NCI-H524 treated with DMSO at 0.1 percent for 48 hours (cell line): ENCODE results near the gene NOD1.
"Not testable (repeated sequence)": the region's sequence is repeated elsewhere in the genome, so short reads cannot be mapped to it uniquely, and the experiment has no call there.

Experiments
- DNase-seq: peaks from one replicate; lab custom pipeline; 2025; lab: John Stamatoyannopoulos, UW

NOD1 gene, protein sequence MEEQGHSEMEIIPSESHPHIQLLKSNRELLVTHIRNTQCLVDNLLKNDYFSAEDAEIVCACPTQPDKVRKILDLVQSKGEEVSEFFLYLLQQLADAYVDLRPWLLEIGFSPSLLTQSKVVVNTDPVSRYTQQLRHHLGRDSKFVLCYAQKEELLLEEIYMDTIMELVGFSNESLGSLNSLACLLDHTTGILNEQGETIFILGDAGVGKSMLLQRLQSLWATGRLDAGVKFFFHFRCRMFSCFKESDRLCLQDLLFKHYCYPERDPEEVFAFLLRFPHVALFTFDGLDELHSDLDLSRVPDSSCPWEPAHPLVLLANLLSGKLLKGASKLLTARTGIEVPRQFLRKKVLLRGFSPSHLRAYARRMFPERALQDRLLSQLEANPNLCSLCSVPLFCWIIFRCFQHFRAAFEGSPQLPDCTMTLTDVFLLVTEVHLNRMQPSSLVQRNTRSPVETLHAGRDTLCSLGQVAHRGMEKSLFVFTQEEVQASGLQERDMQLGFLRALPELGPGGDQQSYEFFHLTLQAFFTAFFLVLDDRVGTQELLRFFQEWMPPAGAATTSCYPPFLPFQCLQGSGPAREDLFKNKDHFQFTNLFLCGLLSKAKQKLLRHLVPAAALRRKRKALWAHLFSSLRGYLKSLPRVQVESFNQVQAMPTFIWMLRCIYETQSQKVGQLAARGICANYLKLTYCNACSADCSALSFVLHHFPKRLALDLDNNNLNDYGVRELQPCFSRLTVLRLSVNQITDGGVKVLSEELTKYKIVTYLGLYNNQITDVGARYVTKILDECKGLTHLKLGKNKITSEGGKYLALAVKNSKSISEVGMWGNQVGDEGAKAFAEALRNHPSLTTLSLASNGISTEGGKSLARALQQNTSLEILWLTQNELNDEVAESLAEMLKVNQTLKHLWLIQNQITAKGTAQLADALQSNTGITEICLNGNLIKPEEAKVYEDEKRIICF

DNA sequence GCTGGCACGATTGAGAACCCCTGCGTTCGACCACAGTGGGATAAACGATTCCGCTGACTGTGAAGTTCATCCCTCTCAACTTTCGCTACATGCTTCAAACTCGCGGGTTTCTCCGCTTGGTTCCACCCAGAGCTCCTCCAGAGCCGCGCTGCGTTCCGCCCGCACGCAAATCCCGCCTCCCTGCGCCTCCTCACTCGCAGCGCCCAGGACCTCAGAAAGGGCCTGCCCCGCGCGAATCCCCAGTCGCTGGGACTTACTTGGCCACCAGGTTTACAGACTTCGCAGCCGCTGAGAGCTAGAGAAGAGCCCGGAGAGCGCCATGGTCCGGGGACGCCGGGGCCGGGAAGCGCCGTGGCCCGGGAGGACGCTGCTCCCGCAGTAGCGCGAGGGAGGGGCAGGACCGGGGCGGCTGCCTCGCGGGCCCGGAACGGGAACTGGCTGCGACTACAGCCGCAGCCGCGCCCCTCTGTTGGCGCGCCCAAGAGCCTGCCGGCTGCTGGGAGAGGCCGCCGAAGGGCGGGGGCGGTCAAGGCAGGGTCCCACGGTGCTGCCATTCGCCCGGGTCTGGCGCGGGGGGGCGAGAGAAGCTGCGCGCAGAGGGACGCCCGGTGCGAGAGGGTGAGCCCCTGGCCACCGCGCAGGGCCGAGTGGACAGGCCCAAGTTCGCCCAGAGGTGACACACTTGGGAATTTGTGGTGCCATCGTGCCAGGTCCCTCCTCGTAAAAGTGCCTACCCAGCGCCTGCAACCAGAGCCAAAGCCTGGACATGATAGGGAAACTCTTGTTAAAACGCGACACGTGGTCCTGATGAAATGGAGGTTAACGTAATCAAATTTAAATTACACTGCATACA lies at the start of gene NOD1:
Gene NOD1, minus strand, starts transcription at position 436 of the 853 bp plus-strand sequence. CDS start 21,863 bp downstream, outside the sequence.
- no peak for DNase-seq

DNA sequence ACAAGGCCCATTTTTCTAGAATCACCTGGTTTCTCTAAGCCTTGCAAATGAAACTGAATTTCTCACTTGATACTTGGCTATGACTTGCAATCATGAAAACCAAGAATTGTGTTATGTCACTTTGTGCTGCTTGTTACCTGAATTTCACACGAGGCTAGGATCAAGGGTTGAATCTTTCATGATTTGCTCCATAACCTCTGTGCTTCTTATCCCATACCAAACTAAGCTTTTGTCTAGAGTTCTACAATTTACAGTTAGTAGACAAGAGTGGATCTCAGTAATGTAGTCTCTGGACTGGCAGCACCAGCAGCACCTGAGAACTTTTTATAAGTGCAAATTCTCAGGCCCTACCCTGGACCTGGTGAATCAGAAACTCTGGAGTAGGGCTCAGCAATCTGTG lies 48.7 kb upstream of the NOD1 start:
- not testable (repeated sequence) for DNase-seq

GRCh38 chr7:30526163-30526562 lies 47.6 kb upstream of the NOD1 start:
- no peak for DNase-seq

DNA sequence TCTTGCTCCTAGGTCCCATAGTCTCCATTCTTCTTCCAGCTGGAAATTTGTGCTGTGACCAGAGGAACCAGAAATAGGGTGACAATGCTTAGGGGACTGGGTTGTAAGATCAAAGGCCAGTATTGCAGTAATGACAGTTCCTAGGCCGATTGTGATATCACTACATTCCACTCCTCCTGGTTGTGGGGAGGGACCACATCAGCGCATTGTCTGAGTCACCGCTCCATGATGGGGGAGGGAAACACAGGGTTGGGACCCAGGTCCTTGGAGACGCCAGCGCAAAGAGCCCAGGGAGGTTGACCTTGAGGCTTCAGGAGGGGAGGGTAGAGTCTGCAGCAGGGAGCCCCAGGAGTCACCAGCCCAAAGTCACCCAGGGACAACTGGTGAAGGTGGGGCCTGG lies 46.8 kb upstream of the NOD1 start:
- no peak for DNase-seq

GRCh38 chr7:30524545-30524944 lies 46.0 kb upstream of the NOD1 start:
- no peak for DNase-seq

DNA sequence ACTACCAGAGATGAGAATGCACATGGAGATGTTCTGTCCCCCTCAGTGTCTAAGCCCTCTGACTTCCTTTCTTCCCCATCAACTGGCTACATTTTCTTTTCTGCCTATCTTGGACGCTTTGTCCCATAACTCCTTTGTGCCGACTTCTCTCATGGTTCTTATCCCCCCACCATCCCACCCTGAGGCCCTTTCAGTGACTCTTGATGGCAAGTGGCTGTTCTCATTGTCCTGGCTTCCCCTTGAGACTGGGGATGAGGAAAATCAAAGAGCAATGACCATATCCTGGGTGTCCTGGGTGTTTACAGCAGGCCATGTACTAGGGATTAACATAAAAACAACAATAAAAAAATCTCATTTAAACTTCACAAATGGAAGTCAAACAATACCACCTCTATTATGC lies 44.9 kb upstream of the NOD1 start:
- DNase-seq, result no peak

- DNase-seq, result no peak
Measured at GRCh38 chr7:30522159-30522558, 43.6 kb upstream of the NOD1 start.

- no peak for DNase-seq
Measured at GRCh38 chr7:30521532-30521931, 42.9 kb upstream of the NOD1 start.

DNA sequence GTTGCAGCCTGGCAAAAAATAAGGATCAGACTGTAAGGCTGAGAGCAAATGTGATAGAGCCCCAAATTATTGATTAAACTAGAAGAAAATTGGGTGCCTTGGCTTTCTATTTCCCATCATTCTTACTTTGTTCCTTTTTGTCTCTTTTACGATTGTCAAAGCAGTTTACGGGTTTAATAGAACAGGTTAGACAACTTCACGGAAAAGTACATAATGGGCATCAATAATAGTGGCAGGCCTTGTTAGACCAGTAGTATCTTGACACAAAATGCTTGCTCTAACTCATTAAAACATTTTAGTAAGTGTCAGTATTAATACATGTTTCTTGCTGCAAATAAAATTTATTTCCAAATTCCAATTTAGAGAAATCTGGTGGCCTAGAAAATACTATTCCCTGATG lies 40.5 kb upstream of the NOD1 start:
- no peak for DNase-seq

GRCh38 chr7:30515761-30516160 lies 37.2 kb upstream of the NOD1 start:
- no peak for DNase-seq

- DNase-seq, result no peak
Measured at GRCh38 chr7:30514776-30515175, 36.2 kb upstream of the NOD1 start.

GRCh38 chr7:30514177-30514576 lies 35.6 kb upstream of the NOD1 start:
- no peak for DNase-seq

- no peak for DNase-seq
Measured at GRCh38 chr7:30513762-30514161, 35.2 kb upstream of the NOD1 start.

- DNase-seq, result no peak
Measured at GRCh38 chr7:30511973-30512662, 33.5 kb upstream of the NOD1 start.

- DNase-seq, result no peak
Measured at GRCh38 chr7:30511494-30511893, 32.9 kb upstream of the NOD1 start.

GRCh38 chr7:30510124-30511075 lies 31.8 kb upstream of the NOD1 start:
- DNase-seq, result no peak

- DNase-seq, result not testable (repeated sequence)
Measured at GRCh38 chr7:30509171-30509857, 30.7 kb upstream of the NOD1 start.

- DNase-seq, result not testable (repeated sequence)
Measured at GRCh38 chr7:30507346-30507900, 28.8 kb upstream of the NOD1 start.

DNA sequence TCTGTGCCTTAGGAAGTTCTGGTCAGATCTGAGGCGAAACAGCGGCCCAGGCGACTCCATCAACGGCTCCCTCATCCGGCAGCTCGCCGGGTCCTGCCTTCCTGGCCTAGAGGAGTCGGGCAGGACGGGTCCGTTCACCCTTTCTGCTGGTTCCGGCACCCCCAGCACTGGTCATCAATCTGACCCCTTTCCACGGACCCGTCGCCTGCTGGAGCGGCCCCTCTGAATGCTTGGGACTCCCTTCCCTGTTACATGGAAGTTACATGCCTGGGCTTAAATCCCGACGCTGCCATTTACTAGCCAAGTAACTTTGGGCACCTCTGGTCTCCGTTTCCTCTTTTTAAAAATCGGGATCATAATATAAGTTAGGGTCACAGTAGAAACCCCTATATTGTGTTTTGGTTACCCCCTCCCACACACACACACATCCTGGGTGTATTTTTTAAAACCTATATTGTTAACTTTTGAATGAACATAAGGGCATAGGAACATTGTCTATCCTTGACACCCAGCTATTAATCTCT lies 26.7 kb upstream of the NOD1 start:
- DNase-seq, result no peak
